ENCODE results near the gene NRIP1.

DNA sequence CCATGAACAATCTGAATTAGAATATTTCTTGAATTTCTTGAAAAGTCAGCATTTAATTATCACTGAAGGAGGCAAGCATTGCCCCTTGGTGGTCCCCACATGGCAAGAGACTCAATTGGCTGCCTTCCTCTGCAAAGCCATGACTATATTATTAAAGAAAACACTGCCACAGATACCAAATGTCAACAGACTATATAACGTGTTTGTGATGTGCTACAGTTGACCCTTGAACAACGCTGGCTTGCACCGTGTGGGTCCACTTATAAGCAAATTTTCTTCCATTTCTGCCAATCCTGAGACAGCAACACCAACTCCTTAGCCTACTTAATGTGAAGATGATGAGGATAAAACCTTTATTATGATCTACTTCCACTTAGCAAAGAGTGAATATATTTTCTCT lies 66.5 kb downstream of the NRIP1 start:
- TF ChIP-seq EP300 (IDR thresholded peaks at IDR 0.05; ENCODE audit: borderline replicate concordance) (no peak), MAX (IDR thresholded peaks at IDR 0.05) (no peak)
